Prostate gland (tissue), 2 donors: ENCODE results near the gene APBA2.

ENCODE experiments used
- CTCF ChIP-seq, 4 experiments: fragments of 200-600 bp in 2 of 4; fragments of 450-650 bp in 2 of 4; sonication (generic) in 2 of 4; IDR thresholded peaks; 1 replicate in 3 of 4; 2 replicates in 1 of 4; pipeline ENCODE4 v1.5.1; 2016 to 2019; ENCODE audit warnings: antibody characterized with exemption in 4 of 4, mild to moderate bottlenecking in 2 of 4, moderate library complexity in 2 of 4
- POLR2A ChIP-seq: fragments of 450-650 bp; IDR thresholded peaks from one replicate; pipeline ENCODE4 v1.6.1; 2016; ENCODE audit warnings: antibody characterized with exemption, mild to moderate bottlenecking

GRCh38 chr15:29143293-29143692 lies 257.5 kb downstream of the APBA2 start:
- no peak for TF ChIP-seq CTCF (IDR thresholded peaks at IDR 0.05)
- no peak for TF ChIP-seq POLR2A
